ENCODE results near the gene CEP85L.

CEP85L gene

GRCh38 chr6:118588626-118589025, 62.8 kb downstream of the CEP85L start:
- peak in 1 of 2 donors; percentile 12 for DNase-seq (ENCODE audit: low read depth in 2 of 2)
- H3K4me3 ChIP-seq (replicated peaks in 1 of 2; ENCODE audit: low read depth in 2 of 2, low read length in 2 of 2): no peak overlapping the region
- TF ChIP-seq CTCF (IDR thresholded peaks at IDR 0.05; ENCODE audit: low read depth, low read length): no peak

- TF ChIP-seq CTCF (IDR thresholded peaks at IDR 0.05; ENCODE audit: low read depth, low read length): no peak
- DNase-seq (ENCODE audit: low read depth in 2 of 2): no peak
- no peak overlapping the region for H3K4me3 ChIP-seq (replicated peaks in 1 of 2; ENCODE audit: low read depth in 2 of 2, low read length in 2 of 2)
Observed at GRCh38 chr6:118586746-118587485, 64.5 kb downstream of the CEP85L start.

- no peak for TF ChIP-seq CTCF (IDR thresholded peaks at IDR 0.05; ENCODE audit: low read depth, low read length)
- no peak overlapping the region for H3K4me3 ChIP-seq (replicated peaks in 1 of 2; ENCODE audit: low read depth in 2 of 2, low read length in 2 of 2)
- DNase-seq (ENCODE audit: low read depth in 2 of 2): no peak
Observed at GRCh38 chr6:118584911-118585310, 66.5 kb downstream of the CEP85L start.

- TF ChIP-seq CTCF (IDR thresholded peaks at IDR 0.05; ENCODE audit: low read depth, low read length): no peak
- peak; percentile 76 to 85 for DNase-seq (ENCODE audit: low read depth in 2 of 2)
Observed at GRCh38 chr6:118581489-118581959, 69.9 kb downstream of the CEP85L start.

GRCh38 chr6:118580585-118581419, 70.6 kb downstream of the CEP85L start:
- H3K4me3 ChIP-seq (replicated peaks in 1 of 2; ENCODE audit: low read depth in 2 of 2, low read length in 2 of 2): no peak overlapping the region
- peak; percentile 92 to 95 for DNase-seq (ENCODE audit: low read depth in 2 of 2)
- TF ChIP-seq CTCF (IDR thresholded peaks at IDR 0.05; ENCODE audit: low read depth, low read length): peak; percentile 63

More at GRCh38 chr6:118581489-118581959, 69.9 kb downstream of the CEP85L start:
- no peak overlapping the region for H3K4me3 ChIP-seq (replicated peaks in 1 of 2; ENCODE audit: low read depth in 2 of 2, low read length in 2 of 2)

- DNase-seq (ENCODE audit: low read depth in 2 of 2): no peak
- H3K4me3 ChIP-seq (replicated peaks in 1 of 2; ENCODE audit: low read depth in 2 of 2, low read length in 2 of 2): no peak overlapping the region
- no peak for TF ChIP-seq CTCF (IDR thresholded peaks at IDR 0.05; ENCODE audit: low read depth, low read length)
Observed at GRCh38 chr6:118579786-118580185, 71.6 kb downstream of the CEP85L start.

Measured in cardiac fibroblast (primary cell).